Measurements from ENCODE around the gene CYP4A22.
"Not testable (repeated sequence)": the region's sequence is repeated elsewhere in the genome, so short reads cannot be mapped to it uniquely, and the experiment has no call there.

The CYP4A22 gene, protein sequence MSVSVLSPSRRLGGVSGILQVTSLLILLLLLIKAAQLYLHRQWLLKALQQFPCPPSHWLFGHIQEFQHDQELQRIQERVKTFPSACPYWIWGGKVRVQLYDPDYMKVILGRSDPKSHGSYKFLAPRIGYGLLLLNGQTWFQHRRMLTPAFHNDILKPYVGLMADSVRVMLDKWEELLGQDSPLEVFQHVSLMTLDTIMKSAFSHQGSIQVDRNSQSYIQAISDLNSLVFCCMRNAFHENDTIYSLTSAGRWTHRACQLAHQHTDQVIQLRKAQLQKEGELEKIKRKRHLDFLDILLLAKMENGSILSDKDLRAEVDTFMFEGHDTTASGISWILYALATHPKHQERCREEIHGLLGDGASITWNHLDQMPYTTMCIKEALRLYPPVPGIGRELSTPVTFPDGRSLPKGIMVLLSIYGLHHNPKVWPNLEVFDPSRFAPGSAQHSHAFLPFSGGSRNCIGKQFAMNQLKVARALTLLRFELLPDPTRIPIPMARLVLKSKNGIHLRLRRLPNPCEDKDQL

DNA sequence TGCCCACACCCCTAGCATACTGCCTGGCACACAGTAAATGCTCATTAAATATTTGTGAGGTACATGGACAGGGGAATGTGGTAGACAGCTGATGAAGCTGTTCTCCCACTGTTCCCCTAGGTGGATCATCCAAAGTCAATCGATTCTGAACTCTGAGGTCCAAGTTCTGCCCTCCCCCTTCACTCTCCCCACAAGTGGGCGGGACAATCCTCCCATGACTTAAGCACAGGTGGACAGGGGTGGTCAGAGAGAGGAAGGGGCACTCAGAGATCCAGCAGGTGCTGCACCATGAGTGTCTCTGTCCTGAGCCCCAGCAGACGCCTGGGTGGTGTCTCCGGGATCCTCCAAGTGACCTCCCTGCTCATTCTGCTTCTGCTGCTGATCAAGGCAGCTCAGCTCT is at the start of gene CYP4A22:
CYP4A22 (plus strand) TSS at position 244 of the 400 bp plus-strand sequence; CDS start at position 289, 45 bp downstream.
- FAIRE-seq: no peak

DNA sequence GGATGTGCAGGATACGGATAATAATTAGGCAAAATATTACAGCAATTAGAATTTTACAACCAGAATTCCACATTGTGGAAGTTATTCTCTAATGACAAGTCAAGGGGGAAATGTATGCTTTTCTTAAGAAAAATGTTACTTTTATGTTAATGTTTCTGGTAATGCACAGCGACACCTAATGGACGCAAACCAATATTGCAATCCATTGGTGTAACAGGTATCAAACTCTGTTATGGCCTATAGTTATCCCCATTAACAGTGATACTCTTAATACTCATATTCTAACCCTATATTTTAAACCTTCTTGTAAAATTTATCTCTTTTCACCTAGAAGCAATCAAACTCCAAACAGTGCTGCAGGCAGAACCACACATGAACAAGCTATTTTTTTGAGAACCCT is 47.9 kb upstream of the CYP4A22 start:
- not testable (repeated sequence) for FAIRE-seq

GRCh38 chr1:47091476-47091875 is 45.8 kb upstream of the CYP4A22 start:
- not testable (repeated sequence) for FAIRE-seq

GRCh38 chr1:47104816-47105215 is 32.4 kb upstream of the CYP4A22 start:
- FAIRE-seq: no peak

- no peak for FAIRE-seq
These were observed 30.4 kb upstream of the CYP4A22 start for GRCh38 chr1:47106792-47107191.

GRCh38 chr1:47107851-47108574 is 29.2 kb upstream of the CYP4A22 start:
- not testable (repeated sequence) for FAIRE-seq

GRCh38 chr1:47109482-47109881 is 27.8 kb upstream of the CYP4A22 start:
- not testable (repeated sequence) for FAIRE-seq

GRCh38 chr1:47113178-47113577 is 24.1 kb upstream of the CYP4A22 start:
- no peak for FAIRE-seq

DNA sequence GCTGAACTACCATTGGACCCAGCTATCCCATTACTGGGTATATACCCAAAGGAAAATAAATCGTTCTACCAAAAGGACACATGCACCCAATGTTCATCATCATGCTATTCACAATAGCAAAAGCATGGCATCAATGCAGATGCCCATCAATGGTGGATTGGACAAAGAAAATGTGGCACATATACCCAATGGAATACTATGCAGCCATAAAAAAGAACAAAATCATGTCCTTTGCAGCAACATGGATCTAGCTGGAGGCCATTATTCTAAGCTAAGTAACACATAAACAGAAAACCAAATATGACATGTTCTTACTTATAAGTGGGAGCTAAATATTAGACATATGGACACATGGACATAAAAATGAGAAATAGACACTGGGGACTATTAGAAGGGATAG is 16.2 kb upstream of the CYP4A22 start:
- FAIRE-seq: not testable (repeated sequence)

- FAIRE-seq: not testable (repeated sequence)
These were observed 12.4 kb upstream of the CYP4A22 start for GRCh38 chr1:47124834-47125233.

GRCh38 chr1:47126997-47127396 is 10.2 kb upstream of the CYP4A22 start:
- FAIRE-seq: not testable (repeated sequence)

DNA sequence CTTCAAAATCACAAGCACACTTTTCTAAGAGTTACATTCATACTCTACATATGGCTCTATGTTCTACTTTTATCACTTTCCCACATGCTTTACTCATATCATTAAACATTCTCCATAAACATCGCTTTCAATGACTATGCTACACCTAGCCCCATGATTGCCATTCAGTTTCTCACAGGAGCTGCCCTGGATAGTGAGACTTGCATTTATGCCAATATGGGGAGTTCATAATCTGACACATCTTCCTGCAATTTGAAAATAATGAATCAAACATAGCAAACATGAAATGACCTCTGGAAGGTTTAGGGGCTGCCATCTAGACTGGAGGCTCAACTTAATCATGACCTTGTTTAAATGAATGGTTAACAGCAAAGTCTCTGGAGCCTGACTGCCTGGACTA is 9.0 kb upstream of the CYP4A22 start:
- no peak for FAIRE-seq

DNA sequence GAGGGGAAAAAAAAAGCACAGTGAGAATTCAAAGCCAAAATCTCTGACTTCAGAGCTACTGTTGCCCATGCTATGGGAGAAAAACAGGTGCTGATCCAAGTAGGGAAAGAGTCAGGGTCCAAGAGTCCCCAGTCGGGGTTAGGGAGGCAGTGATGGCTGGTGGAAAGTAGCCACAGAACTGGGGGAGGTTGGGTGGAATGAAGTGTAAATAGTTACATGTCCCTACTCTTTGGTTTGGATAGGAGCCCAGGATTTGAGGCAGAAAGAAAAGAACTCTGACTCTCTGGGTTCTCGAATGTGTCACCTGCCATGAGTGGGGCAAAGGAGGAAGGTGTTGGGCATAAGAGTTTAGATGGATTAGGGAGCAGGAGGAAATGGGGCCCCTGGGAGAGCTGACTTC is 8.4 kb upstream of the CYP4A22 start:
- FAIRE-seq: not testable (repeated sequence)

GRCh38 chr1:47129489-47130230 is 7.6 kb upstream of the CYP4A22 start:
- FAIRE-seq: not testable (repeated sequence)

GRCh38 chr1:47132665-47133064 is 4.6 kb upstream of the CYP4A22 start:
- FAIRE-seq: not testable (repeated sequence)

DNA sequence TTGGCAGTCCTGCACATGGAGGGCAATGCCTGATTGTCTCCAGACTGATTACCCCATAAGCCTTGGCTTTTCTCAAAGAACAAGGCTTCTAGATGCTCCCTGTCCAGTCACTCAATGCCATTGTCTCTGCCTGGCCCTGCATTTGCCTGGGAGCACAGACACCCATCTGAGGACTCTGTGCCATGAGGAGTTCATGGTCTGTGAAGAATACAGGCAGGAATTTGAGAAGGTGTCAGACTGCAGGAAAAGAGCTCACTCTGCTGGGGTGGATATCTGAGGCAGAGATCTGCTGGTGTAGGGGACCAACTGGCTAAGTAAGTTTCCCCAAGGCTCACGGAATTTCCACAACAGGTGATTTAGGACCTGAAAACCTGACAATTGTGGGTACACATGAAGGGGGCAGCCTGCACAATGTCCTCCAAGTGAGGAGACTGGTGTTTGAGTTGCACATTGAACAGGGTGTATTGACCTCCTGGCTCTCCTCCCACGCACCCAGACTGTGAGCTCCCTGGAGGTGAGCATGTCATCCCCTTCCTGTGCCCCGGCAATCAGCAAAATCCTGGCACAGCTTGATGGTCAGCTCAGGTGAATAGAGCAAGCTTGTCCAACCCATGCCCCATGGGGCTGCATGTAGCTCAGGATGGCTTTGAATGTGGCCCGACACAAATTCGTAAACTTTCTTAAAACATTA is 829 bp downstream of the CYP4A22 start:
- FAIRE-seq: no peak

DNA sequence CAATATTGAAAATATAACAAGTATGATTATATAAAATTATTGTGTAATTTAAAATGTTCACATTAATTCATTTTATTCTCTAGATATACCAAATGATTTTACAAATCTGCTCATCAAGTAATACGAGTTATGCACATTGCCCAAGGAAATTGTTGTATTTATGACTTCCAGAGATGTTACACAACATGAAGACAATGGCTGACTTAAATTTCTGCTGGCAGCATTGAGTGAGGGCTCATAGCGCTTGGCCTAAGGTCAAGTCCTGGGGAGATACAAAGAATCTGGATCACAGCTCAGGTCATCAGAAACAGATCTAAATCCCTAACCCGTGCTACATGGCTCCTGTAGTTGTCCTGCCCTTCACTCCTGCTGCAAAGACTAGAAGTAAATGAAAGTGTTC is 3.1 kb downstream of the CYP4A22 start:
- not testable (repeated sequence) for FAIRE-seq

DNA sequence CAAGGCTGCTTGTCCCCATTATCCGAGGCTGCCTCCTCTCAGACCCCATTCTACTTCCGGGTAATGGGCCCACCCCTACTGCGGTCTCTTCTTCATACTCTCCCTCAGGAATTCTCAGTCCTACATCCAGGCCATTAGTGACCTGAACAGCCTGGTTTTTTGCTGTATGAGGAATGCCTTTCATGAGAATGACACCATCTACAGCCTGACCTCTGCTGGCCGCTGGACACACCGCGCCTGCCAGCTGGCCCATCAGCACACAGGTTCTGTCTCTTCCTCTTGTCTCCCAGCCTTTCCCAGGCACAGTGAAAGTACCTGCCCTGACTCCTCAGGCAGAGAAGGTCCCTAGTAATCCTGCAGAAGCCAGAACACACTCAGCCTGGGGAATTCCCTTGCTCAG is 6.4 kb downstream of the CYP4A22 start:
- FAIRE-seq: not testable (repeated sequence)

DNA sequence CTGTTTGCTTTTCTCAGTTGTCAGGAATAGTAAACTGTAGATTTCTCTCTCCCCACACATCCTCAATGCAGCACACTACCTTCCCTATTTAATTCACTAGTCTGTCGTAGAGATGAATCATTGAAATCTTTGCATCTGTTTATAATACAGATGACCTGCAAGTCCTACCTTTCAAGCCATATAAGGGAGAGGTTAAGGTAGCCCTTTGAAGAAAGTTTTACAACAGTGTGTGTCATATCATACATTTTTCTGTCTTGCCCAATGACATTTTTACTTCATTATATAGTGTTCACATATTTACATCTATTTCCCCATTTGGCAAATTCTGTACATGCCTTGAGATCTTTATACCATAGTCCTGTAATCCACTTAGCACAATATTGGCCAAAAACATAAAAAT is 9.3 kb downstream of the CYP4A22 start:
- FAIRE-seq: not testable (repeated sequence)

DNA sequence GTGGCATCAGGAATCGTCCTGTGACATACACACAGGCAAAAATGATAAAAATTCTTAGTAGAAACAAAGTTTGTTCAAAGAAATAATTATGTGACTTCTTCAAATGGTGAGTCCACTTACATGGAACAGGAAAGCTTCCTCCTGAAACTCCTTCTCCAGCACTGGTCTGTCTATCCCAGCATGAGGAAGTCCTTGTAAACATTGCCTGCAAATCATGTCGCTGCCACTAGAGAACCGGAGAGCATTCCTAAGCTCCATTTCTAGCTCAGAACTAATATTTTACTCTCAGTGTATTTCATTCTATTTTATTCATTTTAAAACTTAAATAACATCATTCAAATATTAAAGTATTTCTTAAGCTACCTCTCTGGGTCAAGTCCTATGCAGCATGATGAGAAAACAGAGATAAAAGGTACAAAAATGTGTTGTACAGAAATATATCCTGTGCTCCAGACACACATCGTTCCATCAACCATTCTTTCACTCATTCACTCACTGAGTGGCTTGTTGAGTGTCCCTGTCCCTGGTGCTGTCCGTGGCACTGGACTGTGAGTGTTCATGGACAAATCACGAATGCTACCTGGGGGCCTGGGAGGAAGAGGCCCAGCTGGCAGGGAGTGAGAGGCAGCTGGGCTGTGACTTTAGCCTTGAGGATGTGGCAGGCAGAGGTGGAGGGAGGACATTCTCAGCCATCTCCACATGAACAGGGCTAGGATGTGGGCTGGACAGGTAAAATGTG is 10.0 kb downstream of the CYP4A22 start:
- FAIRE-seq: no peak

DNA sequence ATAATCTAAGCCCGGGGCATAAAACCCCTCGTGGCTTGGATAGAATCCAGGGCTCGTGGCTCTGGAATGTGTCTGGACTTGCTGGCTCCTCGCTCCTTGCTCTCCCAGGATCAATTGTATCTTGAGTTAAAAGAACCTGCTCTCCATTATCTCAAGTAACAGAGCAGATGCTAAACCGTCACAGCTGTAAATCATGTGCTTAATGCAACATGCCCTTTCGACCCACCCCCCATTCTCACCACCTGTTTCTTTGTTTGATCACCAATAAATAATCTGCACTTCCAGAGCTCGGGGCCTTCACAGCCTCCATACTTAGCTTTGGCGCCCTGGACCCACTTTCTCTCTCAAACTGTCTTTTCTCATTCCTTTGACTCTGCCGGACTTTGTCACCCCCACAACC is 11.9 kb downstream of the CYP4A22 start:
- not testable (repeated sequence) for FAIRE-seq

DNA sequence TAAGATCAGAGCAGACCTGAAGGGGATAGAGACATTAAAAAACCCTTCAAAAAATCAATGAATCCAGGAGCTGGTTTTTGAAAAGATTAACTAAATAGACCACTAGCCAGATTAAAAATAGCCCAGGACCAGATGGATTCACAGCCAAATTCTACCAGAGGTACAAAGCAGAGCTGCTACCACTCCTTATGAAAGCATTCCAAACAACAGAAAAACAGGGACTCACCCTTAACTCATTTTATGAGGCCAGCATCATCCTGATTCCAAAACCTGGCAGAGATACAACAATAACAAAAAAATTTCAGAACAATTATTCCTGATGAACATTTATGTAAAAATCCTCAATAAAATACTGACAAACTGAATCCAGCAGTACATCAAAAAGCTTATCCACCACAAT is 19.2 kb downstream of the CYP4A22 start:
- FAIRE-seq: not testable (repeated sequence)

Data from colon (tissue), 2 donors.